Activated CD4-positive, alpha-beta memory T cell treated with anti-CD3 and anti-CD28 coated beads for 36 hours (primary cell): ENCODE measurements around the gene PIAS1. TPM values are rescaled to one million over a fixed set of nuclear protein-coding genes. Genes with fewer than 3 reads are reported as not detected.
A peak's percentile ranks its signal among the peaks of the same experiment; 100 is the strongest.
"Not testable (repeated sequence)": the region's sequence is repeated elsewhere in the genome, so short reads cannot be mapped to it uniquely, and the experiment has no call there.

Source experiments
- CTCF ChIA-PET: fragments of 350-600 bp; sonication (Branson Sonifier 250); formaldehyde crosslinking; loops from one replicate; lab custom pipeline; 2021; ENCODE audit warnings: antibody characterized with exemption, inconsistent platforms; lab: Charles Lee
- POLR2A ChIA-PET: fragments of 350-600 bp; sonication (Branson Sonifier 250); formaldehyde crosslinking; loops from one replicate; lab custom pipeline; 2021; ENCODE audit warnings: antibody characterized with exemption; lab: Charles Lee
- DNase-seq: peaks from one replicate; pipeline ENCODE4 v3.0.0-alpha.2; 2020
- H3K27ac Mint-ChIP-seq: one replicate; pipeline ENCODE4 v1.8.0; 2021; ENCODE audit warnings: mixed read lengths
- H3K27me3 Mint-ChIP-seq: one replicate; pipeline ENCODE4 v1.8.0; 2021; ENCODE audit warnings: mixed read lengths
- H3K36me3 Mint-ChIP-seq: one replicate; pipeline ENCODE4 v1.8.0; 2021; ENCODE audit warnings: mixed read lengths
- H3K4me1 Mint-ChIP-seq: one replicate; pipeline ENCODE4 v1.8.0; 2021; ENCODE audit warnings: low read depth, mixed read lengths
- H3K4me3 Mint-ChIP-seq: one replicate; pipeline ENCODE4 v1.8.0; 2021; ENCODE audit warnings: mild to moderate bottlenecking, mixed read lengths
- H3K9me3 Mint-ChIP-seq: one replicate; pipeline ENCODE4 v1.8.0; 2021; ENCODE audit warnings: mixed read lengths
- intact Hi-C: fragments of 100-400 bp; cut with micrococcal nuclease; formaldehyde crosslinking; loops from one replicate; pipeline ENCODE4 v1.15.1; 2023
- total RNA-seq, 2 experiments: library from RNA; stranded (reverse); gene quantifications; one replicate each; pipeline ENCODE4 v1.2.3, GENCODE V29; 2021

PIAS1 gene
- total RNA-seq, 2 experiments from 2014 or later: 29.4 to 30.9 TPM

- Mint-ChIP-seq H3K27ac (no peak overlapping the region), H3K9me3 (no peaks in the 10 kb centered on the region), H3K4me1 (peaks cover 60% of the 10 kb centered on the region), H3K4me3 (peak overlapping the region; percentile 98), H3K27me3 (peaks cover 7% of the 10 kb centered on the region), H3K36me3 (peaks cover 5% of the 10 kb centered on the region)
- CTCF ChIA-PET: interaction anchor here (1.3 to 2.0 kb wide), 3 partner anchors 57 to 192 kb away, joined by 6 to 7 read pairs (median 7); no protein-coding TSS in a partner anchor
- no peak for DNase-seq
- POLR2A ChIA-PET: interaction anchor here (1.2 kb wide), 1 partner anchor 26 kb away, joined by 4 read pairs; no protein-coding TSS in a partner anchor
- intact Hi-C loops: loop anchor here (10.0 kb wide), 1 partner anchor 531 kb away; the partner anchor contains the start of gene C15orf61
Observed at GRCh38 chr15:68056097-68056865, 2.2 kb downstream of the PIAS1 start.

- ChIA-PET CTCF (no interaction called here), POLR2A (no interaction called here)
- no peak overlapping the region for H3K4me3 Mint-ChIP-seq
- no peak overlapping the region for H3K27ac Mint-ChIP-seq
- DNase-seq: no peak
- H3K9me3 Mint-ChIP-seq: no peaks in the 10 kb centered on the region
- H3K36me3 Mint-ChIP-seq: peaks cover 5% of the 10 kb centered on the region
- intact Hi-C loops: loop anchor here (10.0 kb wide), 1 partner anchor 532 kb away; the partner anchor contains the start of gene C15orf61
- H3K4me1 Mint-ChIP-seq: peaks cover 68% of the 10 kb centered on the region
- peaks cover 7% of the 10 kb centered on the region for H3K27me3 Mint-ChIP-seq
Observed at GRCh38 chr15:68057034-68057433, 2.9 kb downstream of the PIAS1 start.

- peaks cover 71% of the 10 kb centered on the region for H3K4me1 Mint-ChIP-seq
- H3K27me3 Mint-ChIP-seq: peaks cover under 1% of the 10 kb centered on the region
- DNase-seq: no peak
- CTCF ChIA-PET: no interaction called here
- H3K9me3 Mint-ChIP-seq: no peaks in the 10 kb centered on the region
- intact Hi-C loops: loop anchor here (10.0 kb wide), 1 partner anchor 533 kb away; the partner anchor contains the start of gene C15orf61
- H3K36me3 Mint-ChIP-seq: peaks cover 5% of the 10 kb centered on the region
- H3K27ac Mint-ChIP-seq: no peak overlapping the region
- POLR2A ChIA-PET: no interaction called here
- no peak overlapping the region for H3K4me3 Mint-ChIP-seq
Observed at GRCh38 chr15:68057758-68058157, 3.6 kb downstream of the PIAS1 start.

- DNase-seq, H3K27me3 Mint-ChIP-seq, H3K36me3 Mint-ChIP-seq, CTCF ChIA-PET, H3K9me3 Mint-ChIP-seq, H3K27ac Mint-ChIP-seq, H3K4me3 Mint-ChIP-seq: not testable (repeated sequence)
- intact Hi-C loops: loop anchor here (10.0 kb wide), 1 partner anchor 534 kb away; the partner anchor contains the start of gene C15orf61
- H3K4me1 Mint-ChIP-seq: peaks cover 66% of the 10 kb centered on the region
- POLR2A ChIA-PET: interaction anchor here (0.6 kb wide), 1 partner anchor 32 kb away, joined by 3 read pairs; no protein-coding TSS in a partner anchor
Observed at GRCh38 chr15:68058970-68059369, 4.9 kb downstream of the PIAS1 start.

- intact Hi-C loops: loop anchor here (10.0 kb wide), 1 partner anchor 535 kb away; the partner anchor contains the start of gene C15orf61
- POLR2A ChIA-PET: no interaction called here
- Mint-ChIP-seq H3K9me3 (no peaks in the 10 kb centered on the region), H3K4me1 (peaks cover 67% of the 10 kb centered on the region), H3K4me3 (no peak overlapping the region), H3K27ac (no peak overlapping the region), H3K36me3 (peaks cover 5% of the 10 kb centered on the region), H3K27me3 (no peaks in the 10 kb centered on the region)
- DNase-seq: no peak
- CTCF ChIA-PET: no interaction called here
Observed at GRCh38 chr15:68059630-68060029, 5.5 kb downstream of the PIAS1 start.

- CTCF ChIA-PET: interaction anchor here (0.7 kb wide), 1 partner anchor 1343 kb away, joined by 4 read pairs; no protein-coding TSS in a partner anchor
- Mint-ChIP-seq H3K4me3 (no peak overlapping the region), H3K4me1 (peaks cover 57% of the 10 kb centered on the region), H3K27me3 (no peaks in the 10 kb centered on the region), H3K27ac (no peak overlapping the region), H3K9me3 (no peaks in the 10 kb centered on the region), H3K36me3 (peaks cover 4% of the 10 kb centered on the region)
- intact Hi-C loops: no loop called here
- POLR2A ChIA-PET: no interaction called here
- DNase-seq: no peak
Observed at GRCh38 chr15:68061171-68061570, 7.1 kb downstream of the PIAS1 start.

GRCh38 chr15:68061602-68062001, 7.5 kb downstream of the PIAS1 start:
- H3K27ac Mint-ChIP-seq: no peak overlapping the region
- H3K4me3 Mint-ChIP-seq: no peak overlapping the region

DNA sequence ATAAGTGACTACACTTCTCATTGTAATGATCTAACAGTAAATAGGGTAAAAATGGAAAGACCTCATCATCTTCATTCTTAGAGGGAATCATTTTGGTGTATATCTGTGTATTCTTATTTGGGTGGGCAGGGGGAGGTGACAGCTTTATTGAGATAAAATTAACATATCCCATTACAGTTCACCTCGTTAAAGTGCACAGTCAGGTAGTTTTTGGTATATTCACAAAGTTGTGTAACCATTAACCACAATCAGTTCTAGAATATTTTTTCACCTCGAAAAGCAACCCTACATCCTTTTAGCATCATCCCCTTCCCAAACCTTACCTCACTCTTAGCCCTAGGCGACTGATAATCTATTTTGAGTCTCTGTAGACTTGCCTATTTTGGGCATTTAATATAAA, 8.1 kb downstream of the PIAS1 start:
- ChIA-PET POLR2A (no interaction called here), CTCF (no interaction called here)
- intact Hi-C loops: no loop called here
- DNase-seq: no peak
- H3K4me1 Mint-ChIP-seq: peaks cover 54% of the 10 kb centered on the region
- H3K27ac Mint-ChIP-seq: no peak overlapping the region
- peaks cover 4% of the 10 kb centered on the region for H3K36me3 Mint-ChIP-seq
- no peaks in the 10 kb centered on the region for H3K9me3 Mint-ChIP-seq
- no peaks in the 10 kb centered on the region for H3K27me3 Mint-ChIP-seq
- H3K4me3 Mint-ChIP-seq: no peak overlapping the region

More at GRCh38 chr15:68061602-68062001, 7.5 kb downstream of the PIAS1 start:
- POLR2A ChIA-PET: no interaction called here
- no peak for DNase-seq
- intact Hi-C loops: no loop called here
- Mint-ChIP-seq H3K27me3 (no peaks in the 10 kb centered on the region), H3K4me1 (peaks cover 56% of the 10 kb centered on the region), H3K9me3 (no peaks in the 10 kb centered on the region), H3K36me3 (peaks cover 4% of the 10 kb centered on the region)
- CTCF ChIA-PET: no interaction called here

DNA sequence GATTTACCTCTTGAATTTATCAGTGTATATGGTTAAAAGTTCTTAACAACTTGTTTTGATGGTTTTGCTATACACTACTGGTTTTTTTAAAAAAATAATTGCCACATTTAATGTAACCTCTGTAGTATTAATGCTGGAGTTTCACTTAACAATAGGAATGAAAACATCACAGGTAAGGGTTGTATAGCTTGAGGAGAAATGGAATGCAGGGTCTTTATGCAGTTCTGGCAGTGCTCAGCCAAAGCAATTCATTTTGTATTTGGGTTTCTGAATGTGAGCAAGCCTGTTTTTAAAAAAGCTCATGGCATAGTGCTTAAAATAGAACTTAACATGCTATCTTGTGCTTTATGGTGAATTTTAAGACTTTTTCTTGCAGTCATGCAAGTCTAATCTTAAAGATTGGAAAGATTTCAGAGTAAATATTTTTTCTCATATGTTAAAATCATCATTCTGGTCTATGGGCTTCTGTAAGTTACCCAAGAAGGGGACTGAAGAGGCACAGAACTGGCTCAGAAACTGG, 8.9 kb downstream of the PIAS1 start:
- intact Hi-C loops: no loop called here
- Mint-ChIP-seq H3K4me1 (peaks cover 47% of the 10 kb centered on the region), H3K27ac (no peak overlapping the region), H3K36me3 (peaks cover 3% of the 10 kb centered on the region), H3K27me3 (no peaks in the 10 kb centered on the region), H3K9me3 (no peaks in the 10 kb centered on the region), H3K4me3 (no peak overlapping the region)
- ChIA-PET POLR2A (no interaction called here), CTCF (no interaction called here)
- no peak for DNase-seq

- Mint-ChIP-seq H3K9me3 (no peaks in the 10 kb centered on the region), H3K4me1 (peaks cover 41% of the 10 kb centered on the region), H3K27ac (no peak overlapping the region), H3K27me3 (no peaks in the 10 kb centered on the region), H3K4me3 (no peak overlapping the region), H3K36me3 (peaks cover 3% of the 10 kb centered on the region)
- intact Hi-C loops: no loop called here
- ChIA-PET CTCF (interaction anchor here (1.1 kb wide), 1 partner anchor 91 kb away, joined by 3 read pairs; no protein-coding TSS in a partner anchor), POLR2A (no interaction called here)
- DNase-seq: no peak
Observed at GRCh38 chr15:68063606-68064005, 9.5 kb downstream of the PIAS1 start.

DNA sequence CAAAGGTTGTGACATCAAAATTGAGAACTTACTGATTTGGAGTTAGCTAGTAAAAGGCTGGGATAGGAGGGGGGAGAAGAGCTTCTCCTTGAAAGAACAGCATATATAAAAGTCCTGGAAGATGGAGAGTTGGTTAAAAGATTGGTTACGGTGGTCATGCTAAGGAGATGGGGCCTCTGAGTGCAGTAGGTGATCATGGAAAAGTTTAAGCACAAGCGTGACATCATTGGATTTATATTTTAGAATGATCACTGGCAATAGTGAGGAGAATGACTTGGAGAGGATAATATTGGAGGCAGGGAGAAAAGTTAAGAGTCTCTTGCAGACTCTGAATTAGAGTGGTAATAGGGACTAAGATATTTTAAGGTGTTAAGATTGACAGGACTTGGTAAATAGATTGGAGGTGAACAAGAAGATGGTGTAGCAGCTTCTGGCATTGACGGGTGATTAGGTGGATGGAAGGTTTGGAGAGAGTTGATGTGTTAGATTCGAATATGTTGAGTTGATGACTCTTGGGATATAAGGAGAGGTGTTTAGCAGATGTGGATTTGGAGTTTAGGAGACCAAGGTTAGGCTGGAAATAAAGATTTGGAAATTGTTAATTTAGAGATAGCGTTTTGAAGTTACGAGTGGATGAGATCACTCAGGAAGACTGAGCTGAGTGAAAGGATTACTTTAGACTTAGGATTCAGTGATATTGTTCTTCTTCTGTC, 19.6 kb downstream of the PIAS1 start:
- Mint-ChIP-seq H3K27ac (no peak overlapping the region), H3K9me3 (no peaks in the 10 kb centered on the region), H3K27me3 (no peaks in the 10 kb centered on the region), H3K36me3 (peaks cover 3% of the 10 kb centered on the region), H3K4me1 (peaks cover 67% of the 10 kb centered on the region), H3K4me3 (no peak overlapping the region)
- POLR2A ChIA-PET: no interaction called here
- CTCF ChIA-PET: no interaction called here
- no peak for DNase-seq
- intact Hi-C loops: no loop called here
